Endothelial cell (in vitro differentiated cells): Measurements from ENCODE around the gene DOCK4. TPM values are rescaled to one million over a fixed set of nuclear protein-coding genes. Genes with fewer than 3 reads are reported as not detected.

ENCODE experiments used
- DNase-seq: peaks from one replicate; pipeline ENCODE4 v3.0.0; 2021; ENCODE audit warnings: low spot score
- H3K27ac Mint-ChIP-seq: one replicate; pipeline ENCODE4 v1.8.0; 2021; ENCODE audit warnings: mixed read lengths, inconsistent platforms; ENCODE audit not compliant: unreplicated experiment
- H3K27me3 Mint-ChIP-seq: one replicate; pipeline ENCODE4 v1.8.0; 2021; ENCODE audit warnings: mild to moderate bottlenecking, moderate library complexity, mixed read lengths, inconsistent platforms; ENCODE audit not compliant: unreplicated experiment
- H3K36me3 Mint-ChIP-seq: one replicate; pipeline ENCODE4 v1.8.0; 2021; ENCODE audit warnings: mild to moderate bottlenecking, low read depth, mixed read lengths, inconsistent platforms; ENCODE audit not compliant: unreplicated experiment
- H3K4me1 Mint-ChIP-seq: one replicate; pipeline ENCODE4 v1.8.0; 2021; ENCODE audit warnings: mild to moderate bottlenecking, mixed read lengths, inconsistent platforms; ENCODE audit not compliant: unreplicated experiment
- H3K4me3 Mint-ChIP-seq: one replicate; pipeline ENCODE4 v1.8.0; 2021; ENCODE audit warnings: mild to moderate bottlenecking, mixed read lengths, inconsistent platforms; ENCODE audit not compliant: unreplicated experiment
- H3K9me3 Mint-ChIP-seq: one replicate; pipeline ENCODE4 v1.8.0; 2021; ENCODE audit warnings: mixed read lengths, inconsistent platforms; ENCODE audit not compliant: unreplicated experiment
- total RNA-seq: library from RNA; stranded (reverse); fragmentation: NEBNext Ultra II Directional; extraction: Animal tissue kit (Norgen Biotek cat#: 25700); gene quantifications from one replicate; pipeline ENCODE4 v1.2.1, GENCODE V29; 2021; ENCODE audit not compliant: unreplicated experiment
- TF ChIP-seq, protein P1 (sequence below): fragments of 200-600 bp; sonication (generic); IDR thresholded peaks from one replicate; pipeline ENCODE4 v1.5.0; 2021; ENCODE audit warnings: antibody characterized with exemption; ENCODE audit not compliant: unreplicated experiment

DOCK4 gene
- total RNA-seq, 1 donor from 2014 or later, result 99.2 TPM

DNA sequence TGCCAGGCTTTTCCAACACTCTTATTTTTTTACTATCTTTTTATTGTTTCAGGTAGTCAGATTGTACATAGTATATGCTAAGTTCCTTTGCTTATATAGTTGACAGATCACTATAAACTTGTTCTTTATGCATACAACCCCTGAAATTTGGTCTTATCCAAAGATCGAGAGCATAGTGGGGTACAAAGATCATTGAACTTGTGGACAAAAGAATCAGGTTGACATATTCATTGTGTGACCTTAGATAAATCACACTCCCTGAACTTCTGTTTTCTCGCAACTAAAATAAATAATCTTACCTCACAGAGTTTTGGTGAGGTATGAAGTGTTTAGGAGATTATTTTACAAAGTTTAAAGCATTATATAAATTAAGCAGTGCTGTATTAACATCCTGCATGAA is 22.4 kb upstream of the DOCK4 start:
- TF ChIP-seq, protein P1, sequence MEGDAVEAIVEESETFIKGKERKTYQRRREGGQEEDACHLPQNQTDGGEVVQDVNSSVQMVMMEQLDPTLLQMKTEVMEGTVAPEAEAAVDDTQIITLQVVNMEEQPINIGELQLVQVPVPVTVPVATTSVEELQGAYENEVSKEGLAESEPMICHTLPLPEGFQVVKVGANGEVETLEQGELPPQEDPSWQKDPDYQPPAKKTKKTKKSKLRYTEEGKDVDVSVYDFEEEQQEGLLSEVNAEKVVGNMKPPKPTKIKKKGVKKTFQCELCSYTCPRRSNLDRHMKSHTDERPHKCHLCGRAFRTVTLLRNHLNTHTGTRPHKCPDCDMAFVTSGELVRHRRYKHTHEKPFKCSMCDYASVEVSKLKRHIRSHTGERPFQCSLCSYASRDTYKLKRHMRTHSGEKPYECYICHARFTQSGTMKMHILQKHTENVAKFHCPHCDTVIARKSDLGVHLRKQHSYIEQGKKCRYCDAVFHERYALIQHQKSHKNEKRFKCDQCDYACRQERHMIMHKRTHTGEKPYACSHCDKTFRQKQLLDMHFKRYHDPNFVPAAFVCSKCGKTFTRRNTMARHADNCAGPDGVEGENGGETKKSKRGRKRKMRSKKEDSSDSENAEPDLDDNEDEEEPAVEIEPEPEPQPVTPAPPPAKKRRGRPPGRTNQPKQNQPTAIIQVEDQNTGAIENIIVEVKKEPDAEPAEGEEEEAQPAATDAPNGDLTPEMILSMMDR, result no peak
- H3K4me1 Mint-ChIP-seq, result no peaks in the 10 kb centered on the region
- H3K9me3 Mint-ChIP-seq, result no peaks in the 10 kb centered on the region
- no peak overlapping the region for H3K4me3 Mint-ChIP-seq
- H3K36me3 Mint-ChIP-seq, result no peaks in the 10 kb centered on the region
- H3K27me3 Mint-ChIP-seq, result no peaks in the 10 kb centered on the region
- no peak overlapping the region for H3K27ac Mint-ChIP-seq
- DNase-seq, result no peak

DNA sequence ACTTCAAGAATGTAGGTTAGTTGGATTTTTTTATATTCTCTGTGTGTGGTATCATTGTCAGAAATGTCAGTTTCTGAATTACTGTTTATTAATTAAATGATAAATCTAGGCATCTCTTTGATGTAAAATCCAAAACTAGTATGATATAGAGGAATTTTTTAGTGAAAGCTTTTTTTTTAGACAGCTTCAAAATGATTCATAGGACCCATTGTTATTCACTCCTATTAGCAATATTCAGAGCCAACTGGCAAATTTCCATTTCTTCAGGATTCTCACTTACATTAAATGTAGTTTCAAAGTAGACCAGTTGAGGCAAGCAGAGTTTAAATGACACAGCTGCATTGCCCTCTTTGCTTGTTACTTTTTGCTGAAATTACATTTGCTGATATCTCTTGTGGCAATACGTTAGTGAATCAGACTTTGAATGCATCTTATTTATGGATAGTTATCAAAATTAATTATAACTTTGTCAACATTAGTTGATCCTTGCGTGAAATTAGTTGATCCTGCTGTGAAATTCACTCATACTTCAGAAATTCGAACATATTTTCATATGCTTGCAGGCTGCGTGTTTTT is 20.6 kb upstream of the DOCK4 start:
- Mint-ChIP-seq H3K27me3 (no peaks in the 10 kb centered on the region), H3K36me3 (no peaks in the 10 kb centered on the region), H3K9me3 (no peaks in the 10 kb centered on the region), H3K4me1 (no peaks in the 10 kb centered on the region), H3K27ac (no peak overlapping the region), H3K4me3 (no peak overlapping the region)
- DNase-seq, result no peak
- TF ChIP-seq, protein P1, result no peak

DNA sequence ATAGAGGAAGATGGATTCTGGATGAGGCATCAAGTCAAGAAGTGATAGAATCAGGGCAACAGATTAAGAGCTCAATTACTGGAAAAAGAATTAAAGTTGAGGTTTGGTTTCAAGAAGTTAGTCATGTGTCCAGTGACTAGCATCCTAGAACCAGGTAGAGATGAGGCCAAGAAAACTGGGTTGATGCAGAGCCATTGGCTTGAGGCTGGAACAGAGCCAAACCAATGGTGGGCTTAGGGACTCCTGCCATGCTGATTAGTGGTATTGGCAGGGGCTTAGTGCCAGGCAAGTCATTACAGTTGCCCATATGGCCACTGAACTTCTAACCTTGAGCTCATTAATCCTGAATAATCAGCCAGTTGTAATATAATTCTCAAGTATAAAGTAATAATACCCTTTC is 18.8 kb upstream of the DOCK4 start:
- no peak overlapping the region for H3K4me3 Mint-ChIP-seq
- H3K9me3 Mint-ChIP-seq, result no peaks in the 10 kb centered on the region
- no peaks in the 10 kb centered on the region for H3K27me3 Mint-ChIP-seq
- H3K4me1 Mint-ChIP-seq, result no peaks in the 10 kb centered on the region
- no peak overlapping the region for H3K27ac Mint-ChIP-seq
- TF ChIP-seq, protein P1, result no peak
- no peak for DNase-seq
- no peaks in the 10 kb centered on the region for H3K36me3 Mint-ChIP-seq

DNA sequence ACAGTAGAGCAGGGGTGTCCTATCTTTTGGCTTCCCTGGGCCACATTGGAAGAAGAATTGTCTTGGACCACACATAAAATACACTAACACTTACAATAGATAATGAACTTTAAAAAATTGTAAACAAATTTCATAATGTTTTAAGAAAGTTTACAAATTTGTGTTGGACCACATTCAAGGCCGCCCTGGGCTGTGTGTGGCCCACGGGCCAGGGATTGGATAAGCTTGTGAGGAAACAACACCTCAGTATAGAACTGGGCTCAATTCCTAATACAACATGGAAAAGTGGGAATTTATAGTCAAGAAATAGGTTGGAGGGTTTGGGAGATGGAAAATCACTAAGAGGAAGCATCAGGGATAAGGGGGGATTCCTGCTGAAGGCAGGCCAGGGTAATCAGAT is 18.0 kb upstream of the DOCK4 start:
- Mint-ChIP-seq H3K9me3 (no peaks in the 10 kb centered on the region), H3K4me3 (no peak overlapping the region), H3K36me3 (no peaks in the 10 kb centered on the region), H3K27me3 (no peaks in the 10 kb centered on the region), H3K27ac (no peak overlapping the region), H3K4me1 (no peaks in the 10 kb centered on the region)
- TF ChIP-seq, protein P1, result no peak
- no peak for DNase-seq

DNA sequence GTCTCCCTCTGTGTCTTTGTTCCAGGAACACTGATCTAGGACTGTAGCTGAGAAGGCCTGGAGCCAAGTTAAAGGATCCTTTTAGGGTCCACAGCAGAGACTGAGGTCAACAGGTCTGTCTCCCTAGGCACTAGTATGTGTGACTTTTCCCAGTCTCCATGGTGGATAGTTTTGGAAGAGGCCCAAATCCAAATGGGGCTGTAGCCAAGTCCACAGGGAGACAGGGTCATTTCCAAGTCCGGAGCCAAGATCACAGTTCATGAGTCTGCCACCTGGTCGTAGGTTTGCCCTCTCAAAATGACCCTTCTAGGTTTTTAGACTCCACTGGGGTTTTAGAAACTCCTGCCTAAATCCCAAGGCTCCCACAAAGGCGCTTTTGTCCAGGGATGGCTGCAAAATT is 17.1 kb upstream of the DOCK4 start:
- H3K27ac Mint-ChIP-seq, result no peak overlapping the region
- no peaks in the 10 kb centered on the region for H3K27me3 Mint-ChIP-seq
- H3K36me3 Mint-ChIP-seq, result no peaks in the 10 kb centered on the region
- DNase-seq, result no peak
- no peaks in the 10 kb centered on the region for H3K9me3 Mint-ChIP-seq
- TF ChIP-seq, protein P1, result no peak
- H3K4me1 Mint-ChIP-seq, result no peaks in the 10 kb centered on the region
- H3K4me3 Mint-ChIP-seq, result peak overlapping the region; percentile 15
